Mesothelial cell of epicardium (in vitro differentiated cells): ENCODE data around the gene AQP3. TPM values are rescaled to one million over a fixed set of nuclear protein-coding genes. Genes with fewer than 3 reads are reported as not detected.

Experiments
- microRNA-seq: library from miRNA; unstranded; fragments of <30 nt; microRNA quantifications from one replicate; pipeline ENCODE4 v1.2.0, GENCODE V29; 2021; ENCODE audit warnings: inconsistent platforms, mixed read lengths
- total RNA-seq: library from RNA; stranded (reverse); gene quantifications from 3 replicates; pipeline ENCODE4 v1.2.1, GENCODE V29; 2021

The AQP3 gene
- total RNA-seq, 1 donor from 2014 or later: 1.5 TPM

Small RNAs within 50 kb of the gene (microRNA-seq; reads per million reads assigned to microRNA genes)
- gene MIR6851: 1.5 reads per million

Other genes starting within 250 kb of the AQP3 start
- not detected in 3 replicates for gene SPINK4, start 207.4 kb downstream of the AQP3 start, total RNA-seq
- 48.0 to 49.6 TPM (median 48.4 TPM) in 3 replicates for gene BAG1, start 182.9 kb downstream of the AQP3 start, total RNA-seq
- gene CHMP5, start 182.5 kb downstream of the AQP3 start, total RNA-seq: 49.1 to 50.2 TPM (median 49.4 TPM) in 3 replicates
- gene NFX1, start 157.1 kb downstream of the AQP3 start, total RNA-seq: 28.7 to 30.2 TPM (median 29.4 TPM) in 3 replicates
- 0.44 to 1.7 TPM (median 1.3 TPM) in 3 replicates for gene AQP7, start 45.0 kb downstream of the AQP3 start, total RNA-seq
- gene NOL6, start 26.3 kb upstream of the AQP3 start, total RNA-seq: 37.7 to 38.4 TPM (median 37.9 TPM) in 3 replicates
- 0.82 to 3.2 TPM (median 1.6 TPM) in 3 replicates for gene ANKRD18B, start 76.7 kb upstream of the AQP3 start, total RNA-seq